SKM-1 (cell line): ENCODE measurements around the gene MLLT10.

Experiments
- DNase-seq: peaks from one replicate; lab custom pipeline; 2025; ENCODE audit not compliant: unreplicated experiment; lab: John Stamatoyannopoulos, UW

The MLLT10 gene

GRCh38 chr10:21759232-21759631 is 225.2 kb downstream of the MLLT10 start:
- no peak for DNase-seq

GRCh38 chr10:21760332-21760731 is 226.3 kb downstream of the MLLT10 start:
- no peak for DNase-seq

- no peak for DNase-seq
Observed at GRCh38 chr10:21764466-21765189, 230.6 kb downstream of the MLLT10 start.

GRCh38 chr10:21769041-21769440 is 235.0 kb downstream of the MLLT10 start:
- no peak for DNase-seq

- DNase-seq, result no peak
Observed at GRCh38 chr10:21771219-21771618, 237.2 kb downstream of the MLLT10 start.

- no peak for DNase-seq
Observed at GRCh38 chr10:21776883-21777282, 242.9 kb downstream of the MLLT10 start.

- no peak for DNase-seq
Observed at GRCh38 chr10:21791276-21791675, 257.2 kb downstream of the MLLT10 start.
